HG02970 (cell line): Measurements from ENCODE around the gene LDHAL6A.
"Not testable (repeated sequence)": the region's sequence is repeated elsewhere in the genome, so short reads cannot be mapped to it uniquely, and the experiment has no call there.

Experiments used
- ATAC-seq: cut with Tn5 transposase; IDR thresholded peaks from one replicate; pipeline ENCODE4 v1.9.1; 2021; ENCODE audit warnings: mild to moderate bottlenecking, moderate library complexity, moderate number of reproducible peaks; ENCODE audit not compliant: unreplicated experiment, low FRiP score

The LDHAL6A gene

GRCh38 chr11:18455686-18456372 is at the start of gene LDHAL6A:
Gene LDHAL6A, plus strand, starts transcription at chr11:18455856. Its CDS starts 825 bp downstream, at chr11:18456681.
- ATAC-seq = no peak

DNA sequence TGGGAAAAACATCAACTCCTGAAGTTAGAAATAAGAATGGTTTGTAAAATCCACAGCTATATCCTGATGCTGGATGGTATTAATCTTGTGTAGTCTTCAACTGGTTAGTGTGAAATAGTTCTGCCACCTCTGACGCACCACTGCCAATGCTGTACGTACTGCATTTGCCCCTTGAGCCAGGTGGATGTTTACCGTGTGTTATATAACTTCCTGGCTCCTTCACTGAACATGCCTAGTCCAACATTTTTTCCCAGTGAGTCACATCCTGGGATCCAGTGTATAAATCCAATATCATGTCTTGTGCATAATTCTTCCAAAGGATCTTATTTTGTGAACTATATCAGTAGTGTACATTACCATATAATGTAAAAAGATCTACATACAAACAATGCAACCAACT is 48.3 kb upstream of the LDHAL6A start:
- not testable (repeated sequence) for ATAC-seq

- ATAC-seq = no peak
Observed at GRCh38 chr11:18408558-18409291, 46.9 kb upstream of the LDHAL6A start.

- ATAC-seq = no peak
Observed at GRCh38 chr11:18416459-18416858, 39.2 kb upstream of the LDHAL6A start.

DNA sequence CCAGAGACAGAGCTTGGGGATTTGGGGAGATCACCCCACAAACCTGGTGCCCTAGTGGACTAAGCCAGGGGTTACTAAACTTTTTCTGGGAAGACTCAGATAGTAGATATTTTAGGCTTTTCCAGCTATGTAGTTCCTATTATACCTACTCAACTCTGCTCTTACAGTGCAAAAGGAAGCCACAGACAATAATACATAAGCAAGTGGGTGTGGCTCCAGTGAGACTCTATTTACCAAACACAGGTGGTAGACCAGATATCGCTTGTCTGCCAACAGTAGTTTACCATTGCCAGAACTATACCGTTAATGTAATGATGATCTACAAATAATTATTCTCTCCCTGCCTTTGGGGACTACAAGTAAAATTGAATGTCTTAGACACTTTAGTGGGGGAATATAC is 36.6 kb upstream of the LDHAL6A start:
- ATAC-seq = no peak

GRCh38 chr11:18420067-18420466 is 35.6 kb upstream of the LDHAL6A start:
- no peak for ATAC-seq

DNA sequence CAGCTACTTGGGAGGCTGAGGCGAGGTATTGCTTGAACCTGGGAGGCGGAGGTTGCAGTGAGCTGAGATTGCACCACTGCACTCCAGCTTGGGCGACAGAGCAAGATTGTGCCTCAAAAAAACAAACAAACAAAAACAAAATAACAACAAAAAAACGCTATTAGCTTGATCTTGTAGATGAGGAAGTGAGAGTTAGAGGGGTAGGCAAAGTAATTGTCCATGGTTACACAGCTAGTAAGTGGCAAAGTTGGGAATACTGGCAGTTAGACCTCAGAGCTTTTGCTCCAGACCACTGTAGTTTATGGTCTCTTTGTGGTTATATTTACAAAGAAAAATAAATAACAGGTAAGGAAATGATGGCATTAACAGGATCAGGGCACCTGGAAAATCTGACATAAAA is 28.4 kb upstream of the LDHAL6A start:
- ATAC-seq = no peak

DNA sequence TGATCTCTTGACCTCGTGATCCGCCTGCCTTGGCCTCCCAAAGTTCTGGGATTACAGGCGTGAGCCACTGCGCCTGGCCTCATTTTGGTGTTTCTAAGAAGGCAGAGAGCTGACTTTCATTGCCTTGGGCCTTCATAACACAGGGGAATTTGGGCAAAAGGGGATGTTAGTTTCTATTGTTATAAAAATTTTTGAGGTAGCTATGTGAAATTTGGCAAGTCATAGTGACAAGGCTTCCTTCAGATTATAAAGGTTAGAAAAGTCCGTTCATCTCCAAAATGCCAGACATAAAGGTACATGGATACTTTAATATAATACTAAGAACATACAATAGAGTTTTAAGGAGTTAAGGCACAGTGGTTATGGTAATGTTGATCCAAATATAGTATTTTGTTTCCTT is 26.3 kb upstream of the LDHAL6A start:
- ATAC-seq = no peak

DNA sequence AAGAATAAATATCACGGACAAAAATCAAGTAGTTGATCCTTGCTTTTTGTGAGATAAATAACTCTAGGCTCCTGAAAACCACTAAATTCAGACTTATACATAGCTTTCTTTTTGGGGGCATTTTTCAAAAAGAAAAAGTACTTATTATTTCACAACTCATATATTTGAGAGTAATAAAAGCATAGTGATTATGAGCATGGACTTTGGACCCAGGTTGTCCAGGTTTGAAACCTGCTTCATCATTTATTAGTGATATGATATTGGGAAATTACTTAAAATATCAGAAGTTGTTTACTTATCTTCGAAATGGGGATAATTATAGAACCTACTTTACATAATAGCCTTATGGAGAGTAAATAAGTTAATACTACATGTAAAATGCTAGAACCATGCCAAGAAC is 17.0 kb upstream of the LDHAL6A start:
- ATAC-seq = no peak

- ATAC-seq = no peak
Observed at GRCh38 chr11:18449251-18449650, 6.4 kb upstream of the LDHAL6A start.

DNA sequence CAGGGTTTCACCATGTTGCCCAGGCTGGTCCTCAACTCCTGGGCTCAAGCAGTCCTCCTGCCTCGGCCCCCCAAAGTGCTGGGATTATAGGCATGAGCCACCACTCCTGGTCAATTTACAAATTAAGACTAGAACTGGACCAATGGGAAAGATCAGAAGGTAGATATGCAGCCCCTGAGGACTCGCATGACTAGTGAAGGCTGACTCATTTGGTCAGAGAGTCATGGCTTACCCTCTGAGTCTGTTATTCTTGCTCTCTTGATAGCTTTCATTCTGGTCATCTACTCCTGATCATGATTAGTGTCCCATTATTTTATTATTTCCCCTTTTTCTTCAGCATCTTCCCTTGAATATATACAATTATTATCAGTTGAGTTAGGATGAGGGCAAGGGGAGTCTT is 2.7 kb upstream of the LDHAL6A start:
- ATAC-seq = no peak

DNA sequence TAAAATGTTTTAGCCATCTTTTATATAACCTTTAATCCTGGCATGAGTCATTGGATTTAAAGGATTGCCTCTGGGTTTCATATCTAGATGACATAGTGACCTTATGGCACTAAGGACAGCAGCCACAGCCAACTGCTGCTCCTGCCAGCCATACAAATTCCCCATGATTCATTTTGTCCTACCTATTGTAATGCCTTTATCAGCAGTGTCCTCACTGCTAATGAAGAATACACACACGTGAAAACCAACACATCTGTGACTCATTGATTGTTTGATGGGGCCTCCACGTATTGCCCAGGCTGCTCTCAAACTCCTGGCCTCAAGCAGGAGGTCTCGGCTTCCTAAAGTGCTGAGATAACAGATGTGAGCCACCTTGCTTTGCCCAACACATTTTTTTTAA is 1.8 kb downstream of the LDHAL6A start:
- no peak for ATAC-seq

- ATAC-seq = no peak
Observed at GRCh38 chr11:18459634-18460033, 4.0 kb downstream of the LDHAL6A start.

- ATAC-seq = no peak
Observed at GRCh38 chr11:18461909-18462308, 6.3 kb downstream of the LDHAL6A start.

DNA sequence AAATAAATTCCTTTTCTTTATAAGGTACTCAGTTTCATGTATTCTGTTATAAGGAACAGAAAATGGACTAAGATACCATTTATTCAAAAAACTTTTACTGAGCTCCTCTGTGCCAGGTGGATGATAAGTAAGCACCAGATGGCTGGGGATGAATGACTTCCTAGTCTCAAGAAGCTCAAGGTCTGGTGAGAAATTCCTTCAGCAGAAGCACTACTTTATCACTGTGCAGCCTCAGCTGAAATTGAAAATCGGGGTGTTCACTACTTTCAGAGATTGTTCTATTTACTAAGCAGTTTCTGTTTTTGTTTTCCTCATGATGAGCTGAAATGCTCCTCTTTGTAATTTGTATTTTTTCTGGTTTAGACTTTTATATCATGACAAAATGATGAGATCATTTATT is 7.8 kb downstream of the LDHAL6A start:
- ATAC-seq = no peak

- no peak for ATAC-seq
Observed at GRCh38 chr11:18466402-18466801, 10.7 kb downstream of the LDHAL6A start.

DNA sequence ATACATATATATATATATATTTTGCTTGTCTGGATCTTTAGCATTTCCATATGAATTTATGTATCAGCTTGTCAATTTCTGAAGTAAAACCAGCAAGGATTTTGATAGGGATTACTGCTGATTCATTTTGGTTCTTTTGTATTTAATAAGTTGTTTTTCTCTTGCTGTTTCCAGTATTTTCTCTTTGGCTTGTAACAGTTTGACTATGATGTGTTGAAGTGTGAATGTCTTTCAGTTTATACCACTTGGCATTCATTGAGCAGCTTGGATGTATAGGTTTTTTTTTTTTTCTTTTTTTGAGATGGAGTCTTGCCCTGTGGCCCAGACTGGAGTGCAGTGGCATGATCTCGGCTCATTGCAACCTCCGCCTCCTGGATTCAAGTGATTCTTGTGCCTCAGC is 12.4 kb downstream of the LDHAL6A start:
- no peak for ATAC-seq

GRCh38 chr11:18468961-18469360 is 13.3 kb downstream of the LDHAL6A start:
- ATAC-seq = no peak

- ATAC-seq = no peak
Observed at GRCh38 chr11:18471995-18472394, 16.3 kb downstream of the LDHAL6A start.

DNA sequence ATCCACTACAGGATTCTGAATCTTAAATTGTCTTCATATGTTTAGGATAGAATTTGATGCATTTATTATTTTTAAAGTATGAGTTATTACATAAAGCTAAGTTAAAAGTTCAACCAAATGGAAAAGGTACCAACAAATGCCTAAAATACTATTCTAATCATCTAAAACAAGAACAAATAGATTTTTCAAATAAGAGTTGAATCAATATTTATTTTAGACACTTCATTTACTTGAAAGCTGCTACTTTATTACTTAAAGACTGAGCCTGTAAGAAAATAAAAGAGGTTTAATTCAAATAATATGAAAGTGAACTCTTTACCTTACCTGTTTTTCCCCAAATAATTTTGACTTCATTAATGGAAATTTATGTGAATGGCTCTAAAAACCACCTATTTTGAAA is 16.9 kb downstream of the LDHAL6A start:
- ATAC-seq = no peak

- no peak for ATAC-seq
Observed at GRCh38 chr11:18479063-18479462, 23.4 kb downstream of the LDHAL6A start.

- no peak for ATAC-seq
Observed at GRCh38 chr11:18485913-18486528, 30.4 kb downstream of the LDHAL6A start.
